Nephron (organoid): Measurements from ENCODE around the gene ECE2.
A peak's percentile ranks its signal among the peaks of the same experiment; 100 is the strongest.

ENCODE experiments used
- H3K27ac Mint-ChIP-seq, 3 experiments: 2 replicates each; pipeline ENCODE4 v1.8.0; 2020; ENCODE audit warnings: mixed read lengths in 3 of 3, mild to moderate bottlenecking in 2 of 3, moderate library complexity in 1 of 3
- H3K27me3 Mint-ChIP-seq: 2 replicates; pipeline ENCODE4 v1.8.0; 2021; ENCODE audit warnings: low read depth, mild to moderate bottlenecking, moderate library complexity, mixed read lengths
- H3K36me3 Mint-ChIP-seq: 2 replicates; pipeline ENCODE4 v1.8.0; 2020; ENCODE audit warnings: low read depth, mixed read lengths
- H3K4me1 Mint-ChIP-seq: 2 replicates; pipeline ENCODE4 v1.8.0; 2020; ENCODE audit warnings: mixed read lengths
- H3K4me3 Mint-ChIP-seq, 3 experiments: 2 replicates each; pipeline ENCODE4 v1.8.0; 2020; ENCODE audit warnings: mild to moderate bottlenecking in 3 of 3, mixed read lengths in 3 of 3, moderate library complexity in 2 of 3
- H3K9me3 Mint-ChIP-seq: 2 replicates; pipeline ENCODE4 v1.8.0; 2020; ENCODE audit warnings: mixed read lengths
- TF ChIP-seq, protein P1 (sequence below), 3 experiments: fragments of 200-600 bp; sonication (generic); IDR thresholded peaks; one replicate each; pipeline ENCODE4 v1.5.0; 2021; ENCODE audit warnings: antibody characterized with exemption in 3 of 3; ENCODE audit not compliant: unreplicated experiment in 3 of 3

ECE2 gene

GRCh38 chr3:184299488-184300377, 23.9 kb downstream of the ECE2 start:
- peak overlapping the region; percentile 99 for H3K4me3 Mint-ChIP-seq
- H3K27me3 Mint-ChIP-seq = peaks cover 11% of the 10 kb centered on the region
- H3K4me1 Mint-ChIP-seq = peaks cover 14% of the 10 kb centered on the region
- H3K36me3 Mint-ChIP-seq = peaks cover 44% of the 10 kb centered on the region
- peak overlapping the region; percentile 67 to 94 (median 92) for H3K27ac Mint-ChIP-seq
- no peaks in the 10 kb centered on the region for H3K9me3 Mint-ChIP-seq
- TF ChIP-seq, protein P1, sequence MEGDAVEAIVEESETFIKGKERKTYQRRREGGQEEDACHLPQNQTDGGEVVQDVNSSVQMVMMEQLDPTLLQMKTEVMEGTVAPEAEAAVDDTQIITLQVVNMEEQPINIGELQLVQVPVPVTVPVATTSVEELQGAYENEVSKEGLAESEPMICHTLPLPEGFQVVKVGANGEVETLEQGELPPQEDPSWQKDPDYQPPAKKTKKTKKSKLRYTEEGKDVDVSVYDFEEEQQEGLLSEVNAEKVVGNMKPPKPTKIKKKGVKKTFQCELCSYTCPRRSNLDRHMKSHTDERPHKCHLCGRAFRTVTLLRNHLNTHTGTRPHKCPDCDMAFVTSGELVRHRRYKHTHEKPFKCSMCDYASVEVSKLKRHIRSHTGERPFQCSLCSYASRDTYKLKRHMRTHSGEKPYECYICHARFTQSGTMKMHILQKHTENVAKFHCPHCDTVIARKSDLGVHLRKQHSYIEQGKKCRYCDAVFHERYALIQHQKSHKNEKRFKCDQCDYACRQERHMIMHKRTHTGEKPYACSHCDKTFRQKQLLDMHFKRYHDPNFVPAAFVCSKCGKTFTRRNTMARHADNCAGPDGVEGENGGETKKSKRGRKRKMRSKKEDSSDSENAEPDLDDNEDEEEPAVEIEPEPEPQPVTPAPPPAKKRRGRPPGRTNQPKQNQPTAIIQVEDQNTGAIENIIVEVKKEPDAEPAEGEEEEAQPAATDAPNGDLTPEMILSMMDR (IDR thresholded peaks at IDR 0.05; ENCODE audit: unreplicated experiment in 3 of 3) = no peak

GRCh38 chr3:184300378-184300720, 24.5 kb downstream of the ECE2 start:
- H3K36me3 Mint-ChIP-seq = peaks cover 47% of the 10 kb centered on the region
- peak overlapping the region; percentile 99 for H3K4me3 Mint-ChIP-seq
- H3K27me3 Mint-ChIP-seq = peaks cover 7% of the 10 kb centered on the region
- TF ChIP-seq, protein P1 (IDR thresholded peaks at IDR 0.05; ENCODE audit: unreplicated experiment in 3 of 3) = no peak
- H3K4me1 Mint-ChIP-seq = peaks cover 14% of the 10 kb centered on the region
- peak overlapping the region in 2 of 3 experiments; percentile 67 to 92 for H3K27ac Mint-ChIP-seq
- no peaks in the 10 kb centered on the region for H3K9me3 Mint-ChIP-seq

DNA sequence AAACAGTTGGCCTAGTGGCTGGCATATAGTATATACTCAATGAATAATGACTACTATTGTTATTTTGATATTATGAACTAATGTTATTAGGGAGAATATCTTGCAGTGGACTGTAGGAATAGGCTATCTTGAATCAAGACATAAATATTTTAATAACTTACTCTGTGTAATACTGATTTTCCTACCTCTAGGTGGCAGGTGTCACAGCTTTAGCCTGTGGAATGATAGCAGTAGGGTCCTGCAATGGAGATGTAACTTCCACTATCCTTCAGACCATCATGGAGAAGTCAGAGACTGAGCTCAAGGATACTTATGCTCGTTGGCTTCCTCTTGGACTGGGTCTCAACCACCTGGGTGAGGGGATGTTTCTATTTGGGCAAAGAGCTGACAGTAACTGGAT, 29.8 kb downstream of the ECE2 start:
- Mint-ChIP-seq H3K4me3 (no peak overlapping the region), H3K27ac (no peak overlapping the region), H3K4me1 (peaks cover 3% of the 10 kb centered on the region), H3K36me3 (peaks cover 85% of the 10 kb centered on the region), H3K9me3 (no peaks in the 10 kb centered on the region), H3K27me3 (no peaks in the 10 kb centered on the region)
- TF ChIP-seq, protein P1 (IDR thresholded peaks at IDR 0.05; ENCODE audit: unreplicated experiment in 3 of 3) = peak; percentile 29 to 47 (median 35)

DNA sequence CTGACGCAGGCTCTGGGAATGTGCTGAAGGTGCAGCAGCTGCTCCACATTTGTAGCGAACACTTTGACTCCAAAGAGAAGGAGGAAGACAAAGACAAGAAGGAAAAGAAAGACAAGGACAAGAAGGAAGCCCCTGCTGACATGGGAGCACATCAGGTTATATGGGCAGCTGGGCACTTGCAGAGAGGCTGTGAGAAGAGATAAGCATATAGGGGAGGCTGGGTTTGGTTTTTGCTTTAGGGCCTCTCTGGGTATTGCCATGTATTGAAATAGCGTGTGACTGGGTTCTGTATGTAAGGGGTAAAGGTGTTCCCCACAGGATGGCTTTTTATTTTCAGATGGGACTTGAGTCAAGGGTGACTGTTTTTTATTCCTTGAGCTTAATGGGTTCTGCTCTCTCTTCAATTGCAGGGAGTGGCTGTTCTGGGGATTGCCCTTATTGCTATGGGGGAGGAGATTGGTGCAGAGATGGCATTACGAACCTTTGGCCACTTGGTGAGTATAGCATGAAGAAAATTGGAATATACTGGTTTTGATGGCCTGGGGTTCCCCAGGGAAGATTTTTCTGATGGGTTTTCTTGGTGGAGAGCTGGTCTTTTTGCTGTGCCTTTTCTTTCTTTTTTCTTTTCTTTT, 30.6 kb downstream of the ECE2 start:
- TF ChIP-seq, protein P1 (IDR thresholded peaks at IDR 0.05; ENCODE audit: unreplicated experiment in 3 of 3) = no peak
- no peak overlapping the region for H3K4me3 Mint-ChIP-seq
- H3K27me3 Mint-ChIP-seq = no peaks in the 10 kb centered on the region
- H3K27ac Mint-ChIP-seq = no peak overlapping the region
- H3K9me3 Mint-ChIP-seq = no peaks in the 10 kb centered on the region
- H3K4me1 Mint-ChIP-seq = no peaks in the 10 kb centered on the region
- peaks cover 80% of the 10 kb centered on the region for H3K36me3 Mint-ChIP-seq

- no peak overlapping the region for H3K27ac Mint-ChIP-seq
- no peaks in the 10 kb centered on the region for H3K9me3 Mint-ChIP-seq
- H3K36me3 Mint-ChIP-seq = peaks cover 65% of the 10 kb centered on the region
- H3K4me3 Mint-ChIP-seq = no peak overlapping the region
- H3K27me3 Mint-ChIP-seq = no peaks in the 10 kb centered on the region
- TF ChIP-seq, protein P1 (IDR thresholded peaks at IDR 0.05; ENCODE audit: unreplicated experiment in 3 of 3) = no peak
- H3K4me1 Mint-ChIP-seq = no peaks in the 10 kb centered on the region
Observed at GRCh38 chr3:184307915-184308314, 32.1 kb downstream of the ECE2 start.
